ENCODE data around the gene DDIT4L. TPM values are rescaled to one million over a fixed set of nuclear protein-coding genes. Genes with fewer than 3 reads are reported as not detected.

The DDIT4L gene
- total and polyA plus RNA-seq, 2 donors (not counting 1 experiment from before 2014, with no cell fraction given): 6.4 to 14.2 TPM

DNA sequence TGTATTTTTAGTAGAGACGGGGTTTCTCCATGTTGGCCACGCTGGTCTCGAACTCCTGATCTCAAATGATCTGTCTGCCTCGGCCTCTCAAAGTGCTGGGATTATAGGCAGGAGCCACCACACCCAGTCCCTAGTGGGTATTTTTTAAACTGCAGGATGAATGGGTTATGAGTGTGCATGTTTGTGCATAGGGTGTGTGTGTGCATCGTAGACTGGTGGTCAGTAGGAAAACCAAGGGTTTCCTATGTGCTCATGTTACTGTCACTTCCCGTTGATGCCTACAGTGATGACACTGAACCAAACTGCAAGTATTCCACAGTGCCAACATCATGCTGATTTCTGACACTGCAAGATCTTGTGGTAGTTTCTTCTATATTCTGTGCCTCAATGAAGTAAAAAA is 41.1 kb downstream of the DDIT4L start:
- no peaks in the 10 kb centered on the region for H3K36me3 ChIP-seq (ENCODE audit: control insufficient read depth, insufficient read depth, low read length)
- H3K79me2 ChIP-seq (ENCODE audit: control insufficient read depth, insufficient read depth, low read length): no peaks in the 10 kb centered on the region
- no peak overlapping the region for H2AFZ ChIP-seq (ENCODE audit: low read length)
- H3K4me1 ChIP-seq (ENCODE audit: control insufficient read depth, extremely low read depth, insufficient read depth, low read length): no peaks in the 10 kb centered on the region
- H3K27ac ChIP-seq (ENCODE audit: insufficient read depth, low read length): no peak overlapping the region
- no peak for TF ChIP-seq EZH2 (IDR thresholded peaks at IDR 0.05; ENCODE audit: low read length, missing control alignments)
- TF ChIP-seq, protein P1, sequence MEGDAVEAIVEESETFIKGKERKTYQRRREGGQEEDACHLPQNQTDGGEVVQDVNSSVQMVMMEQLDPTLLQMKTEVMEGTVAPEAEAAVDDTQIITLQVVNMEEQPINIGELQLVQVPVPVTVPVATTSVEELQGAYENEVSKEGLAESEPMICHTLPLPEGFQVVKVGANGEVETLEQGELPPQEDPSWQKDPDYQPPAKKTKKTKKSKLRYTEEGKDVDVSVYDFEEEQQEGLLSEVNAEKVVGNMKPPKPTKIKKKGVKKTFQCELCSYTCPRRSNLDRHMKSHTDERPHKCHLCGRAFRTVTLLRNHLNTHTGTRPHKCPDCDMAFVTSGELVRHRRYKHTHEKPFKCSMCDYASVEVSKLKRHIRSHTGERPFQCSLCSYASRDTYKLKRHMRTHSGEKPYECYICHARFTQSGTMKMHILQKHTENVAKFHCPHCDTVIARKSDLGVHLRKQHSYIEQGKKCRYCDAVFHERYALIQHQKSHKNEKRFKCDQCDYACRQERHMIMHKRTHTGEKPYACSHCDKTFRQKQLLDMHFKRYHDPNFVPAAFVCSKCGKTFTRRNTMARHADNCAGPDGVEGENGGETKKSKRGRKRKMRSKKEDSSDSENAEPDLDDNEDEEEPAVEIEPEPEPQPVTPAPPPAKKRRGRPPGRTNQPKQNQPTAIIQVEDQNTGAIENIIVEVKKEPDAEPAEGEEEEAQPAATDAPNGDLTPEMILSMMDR (conservative IDR thresholded peaks at IDR 0.05 in 1 of 2, IDR thresholded peaks at IDR 0.05 in 1 of 2; ENCODE audit: low read depth in 1 of 2, low read length in 2 of 2): no peak
- H3K27me3 ChIP-seq (ENCODE audit: control insufficient read depth, insufficient read depth, low read length): no peaks in the 10 kb centered on the region
- no peak overlapping the region for H3K9ac ChIP-seq (ENCODE audit: insufficient read depth, low read length)
- H3K4me3 ChIP-seq (replicated peaks in 1 of 4; ENCODE audit: control extremely low read depth in 1 of 4, insufficient read depth in 1 of 4, low read depth in 3 of 4, low read length in 4 of 4): no peak overlapping the region
- no peak overlapping the region for H3K4me2 ChIP-seq (ENCODE audit: extremely low read depth, insufficient read depth, low read length)
- no peaks in the 10 kb centered on the region for H3K9me3 ChIP-seq (ENCODE audit: control insufficient read depth, insufficient read depth, low read depth, low read length)
- no peaks in the 10 kb centered on the region for H4K20me1 ChIP-seq (ENCODE audit: control insufficient read depth, extremely low read depth, insufficient read depth, low read length)
- DNase-seq (ENCODE audit: low read depth in 2 of 2): no peak

DNA sequence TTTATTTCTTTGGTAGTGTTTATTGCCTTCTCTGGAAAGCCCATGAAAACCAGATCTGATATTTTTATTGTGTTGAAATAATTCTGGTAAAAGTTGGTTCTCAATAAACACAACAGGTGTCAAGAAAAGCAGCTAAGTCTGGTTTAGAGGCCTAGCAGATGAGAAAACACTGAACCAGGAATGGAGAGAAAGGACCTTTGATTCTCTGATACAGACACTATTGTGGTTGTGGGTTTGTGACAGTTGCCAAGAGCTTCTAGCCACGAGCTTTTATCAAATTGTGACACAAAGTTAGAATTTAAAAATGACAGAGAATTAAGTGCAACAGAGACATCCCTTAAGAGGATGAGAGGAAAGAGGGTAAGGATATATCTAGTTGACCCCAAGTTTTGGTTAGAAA is 42.6 kb downstream of the DDIT4L start:
- no peak for TF ChIP-seq EZH2 (IDR thresholded peaks at IDR 0.05; ENCODE audit: low read length, missing control alignments)
- TF ChIP-seq, protein P1 (conservative IDR thresholded peaks at IDR 0.05 in 1 of 2, IDR thresholded peaks at IDR 0.05 in 1 of 2; ENCODE audit: low read depth in 1 of 2, low read length in 2 of 2): no peak
- Histone ChIP-seq H3K9me3 (ENCODE audit: control insufficient read depth, insufficient read depth, low read depth, low read length) (no peaks in the 10 kb centered on the region), H3K4me1 (ENCODE audit: control insufficient read depth, extremely low read depth, insufficient read depth, low read length) (no peaks in the 10 kb centered on the region), H3K27ac (ENCODE audit: insufficient read depth, low read length) (no peak overlapping the region), H3K27me3 (ENCODE audit: control insufficient read depth, insufficient read depth, low read length) (no peaks in the 10 kb centered on the region), H3K79me2 (ENCODE audit: control insufficient read depth, insufficient read depth, low read length) (no peaks in the 10 kb centered on the region), H2AFZ (ENCODE audit: low read length) (no peak overlapping the region), H3K36me3 (ENCODE audit: control insufficient read depth, insufficient read depth, low read length) (no peaks in the 10 kb centered on the region), H3K4me3 (replicated peaks in 1 of 4; ENCODE audit: control extremely low read depth in 1 of 4, insufficient read depth in 1 of 4, low read depth in 3 of 4, low read length in 4 of 4) (no peak overlapping the region), H3K9ac (ENCODE audit: insufficient read depth, low read length) (no peak overlapping the region), H3K4me2 (ENCODE audit: extremely low read depth, insufficient read depth, low read length) (no peak overlapping the region), H4K20me1 (ENCODE audit: control insufficient read depth, extremely low read depth, insufficient read depth, low read length) (no peaks in the 10 kb centered on the region)
- DNase-seq (ENCODE audit: low read depth in 2 of 2): no peak

DNA sequence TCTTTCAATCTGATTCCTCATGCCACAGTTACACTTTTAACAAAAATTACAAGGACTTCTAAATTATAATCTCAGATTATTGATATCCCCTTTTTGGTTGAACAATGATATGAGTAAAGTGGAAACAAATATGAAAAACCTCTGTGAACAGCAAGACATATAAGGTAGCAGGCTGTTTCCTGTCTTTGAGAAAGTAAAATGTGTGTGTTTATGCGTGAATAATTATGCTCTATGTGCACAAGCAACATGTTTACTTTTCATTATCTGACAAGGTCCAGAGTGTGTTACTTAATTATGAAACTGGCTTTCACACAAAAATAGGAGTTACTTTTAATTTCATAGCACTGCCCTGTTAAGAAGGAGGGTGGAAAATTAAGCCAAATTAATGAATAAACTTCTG is 43.1 kb downstream of the DDIT4L start:
- H4K20me1 ChIP-seq (ENCODE audit: control insufficient read depth, extremely low read depth, insufficient read depth, low read length): no peaks in the 10 kb centered on the region

More for the DNA sequence above, 43.1 kb downstream of the DDIT4L start:
- TF ChIP-seq, protein P1 (conservative IDR thresholded peaks at IDR 0.05 in 1 of 2, IDR thresholded peaks at IDR 0.05 in 1 of 2; ENCODE audit: low read depth in 1 of 2, low read length in 2 of 2): no peak
- no peak for TF ChIP-seq EZH2 (IDR thresholded peaks at IDR 0.05; ENCODE audit: low read length, missing control alignments)
- Histone ChIP-seq H2AFZ (ENCODE audit: low read length) (no peak overlapping the region), H3K79me2 (ENCODE audit: control insufficient read depth, insufficient read depth, low read length) (no peaks in the 10 kb centered on the region), H3K27me3 (ENCODE audit: control insufficient read depth, insufficient read depth, low read length) (no peaks in the 10 kb centered on the region), H3K4me1 (ENCODE audit: control insufficient read depth, extremely low read depth, insufficient read depth, low read length) (no peaks in the 10 kb centered on the region), H3K4me3 (replicated peaks in 1 of 4; ENCODE audit: control extremely low read depth in 1 of 4, insufficient read depth in 1 of 4, low read depth in 3 of 4, low read length in 4 of 4) (no peak overlapping the region), H3K36me3 (ENCODE audit: control insufficient read depth, insufficient read depth, low read length) (no peaks in the 10 kb centered on the region), H3K9ac (ENCODE audit: insufficient read depth, low read length) (no peak overlapping the region), H3K27ac (ENCODE audit: insufficient read depth, low read length) (no peak overlapping the region), H3K9me3 (ENCODE audit: control insufficient read depth, insufficient read depth, low read depth, low read length) (no peaks in the 10 kb centered on the region), H3K4me2 (ENCODE audit: extremely low read depth, insufficient read depth, low read length) (no peak overlapping the region)
- no peak for DNase-seq (ENCODE audit: low read depth in 2 of 2)
